HepG2 (cell line): ENCODE results near the gene CAMKMT. TPM values are rescaled to one million over a fixed set of nuclear protein-coding genes. Genes with fewer than 3 reads are reported as not detected.

ENCODE experiments used
- ATAC-seq: fragments of 200-7000 bp; cut with Tn5 transposase; 3 replicates; pipeline ENCODE4 v1.9.1; 2020; ENCODE audit warnings: mild to moderate bottlenecking, moderate library complexity
- BruUV-seq: library from RNA; stranded (reverse); fragments of 400-500 nt; replicated peaks from 2 replicates; lab custom pipeline; 2021; lab: Mats Ljungman, UMichigan
- CTCF ChIA-PET: fragments of 300-600 bp; formaldehyde crosslinking; extraction: SDS; loops from one replicate; lab custom pipeline; 2021; ENCODE audit warnings: low total read pairs, inconsistent platforms, low intra/inter-chr PET ratio; lab: Yijun Ruan, JAX
- POLR2A ChIA-PET: fragments of 350-600 bp; sonication (Branson Sonifier 250); formaldehyde crosslinking; loops from one replicate; lab custom pipeline; 2020; ENCODE audit warnings: antibody characterized with exemption, inconsistent platforms; lab: Yijun Ruan, JAX
- DNase-seq: peaks from one replicate; pipeline ENCODE4 v3.0.0-alpha.2; 2015; ENCODE audit warnings: low spot score
- FAIRE-seq: peaks from 3 replicates; lab custom pipeline; 2011; peaks lifted over from hg19 to GRCh38; lab: Jason Lieb, UNC
- H2AFZ ChIP-seq: one replicate; pipeline ENCODE4 v1.6.1; 2011; ENCODE audit warnings: low read length, inconsistent platforms
- H3K27ac ChIP-seq: fragments of 300-600 bp; 3 replicates; pipeline ENCODE4 v1.8.0; 2011; ENCODE audit warnings: mixed run types, mild to moderate bottlenecking, mixed read lengths, low read length, inconsistent platforms; ENCODE audit not compliant: insufficient read depth; ENCODE audit errors: extremely low read length
- H3K27me3 ChIP-seq, 2 experiments: fragments of 200-600 bp in 1 of 2; 2 replicates in 1 of 2; 3 replicates in 1 of 2; pipeline versions ENCODE4 v1.6.0 to v1.8.0; 2011; ENCODE audit warnings: low read length in 2 of 2, mild to moderate bottlenecking in 2 of 2, moderate library complexity in 2 of 2, inconsistent platforms in 1 of 2; ENCODE audit not compliant: insufficient read depth in 2 of 2, control insufficient read depth in 1 of 2
- H3K36me3 ChIP-seq, 2 experiments: fragments of 200-600 bp in 1 of 2; replicated peaks in 1 of 2; 2 replicates in 1 of 2; 3 replicates in 1 of 2; pipeline versions ENCODE4 v1.5.1 to v1.8.0; 2011; ENCODE audit warnings: low read length in 2 of 2, inconsistent platforms in 1 of 2; ENCODE audit not compliant: insufficient read depth in 2 of 2, control insufficient read depth in 1 of 2
- H3K4me1 ChIP-seq: 2 replicates; pipeline ENCODE4 v1.5.1; 2012; ENCODE audit warnings: low read length, inconsistent platforms; ENCODE audit not compliant: insufficient read depth
- H3K4me2 ChIP-seq: 2 replicates; pipeline ENCODE4 v1.6.0; 2011; ENCODE audit warnings: low read depth, low read length, inconsistent platforms
- H3K4me3 ChIP-seq, 3 experiments: fragments of 200-600 bp in 1 of 3; sonication (generic), shearing (Covaris generic) in 1 of 3; replicated peaks in 1 of 3; 2 replicates each; pipeline ENCODE4 v1.5.1; 2011 to 2016; ENCODE audit warnings: low read length in 3 of 3, inconsistent platforms in 2 of 3, low read depth in 2 of 3, mild to moderate bottlenecking in 2 of 3, control low read depth in 1 of 3, mixed read lengths in 1 of 3; ENCODE audit not compliant: insufficient read depth in 1 of 3
- H3K79me2 ChIP-seq: one replicate; pipeline ENCODE4 v1.6.1; 2011; ENCODE audit warnings: low read length, inconsistent platforms; ENCODE audit not compliant: insufficient read depth
- H3K9ac ChIP-seq: 2 replicates; pipeline ENCODE4 v1.6.0; 2011; ENCODE audit warnings: mild to moderate bottlenecking, low read depth, low read length, inconsistent platforms; ENCODE audit not compliant: insufficient read depth
- H3K9me3 ChIP-seq: 2 replicates; pipeline ENCODE4 v1.5.1; 2012; ENCODE audit warnings: mild to moderate bottlenecking, low read length
- H4K20me1 ChIP-seq: 2 replicates; pipeline ENCODE4 v1.6.0; 2011; ENCODE audit warnings: inconsistent platforms, mild to moderate bottlenecking, low read length, moderate library complexity; ENCODE audit not compliant: insufficient read depth
- AGO1 ChIP-seq: fragments of 200-400 bp; formaldehyde crosslinking; IDR thresholded peaks from 2 replicates; pipeline ENCODE4 v1.6.1; 2017; ENCODE audit warnings: mild to moderate bottlenecking, low read depth, low read length, moderate library complexity; ENCODE audit not compliant: poor library complexity, severe bottlenecking
- ATF7-NPFF ChIP-seq: sonication (generic); formaldehyde crosslinking; IDR thresholded peaks from 2 replicates; pipeline ENCODE4 v1.8.1; 2023; ENCODE audit warnings: mild to moderate bottlenecking, low read depth, missing genetic modification reagents, moderate library complexity
- ATM ChIP-seq: fragments of 450-650 bp; IDR thresholded peaks from 2 replicates; pipeline ENCODE4 v1.7.1; 2017; ENCODE audit warnings: mild to moderate bottlenecking, borderline replicate concordance
- HES4 ChIP-seq: sonication (generic); formaldehyde crosslinking; IDR thresholded peaks from 2 replicates; pipeline ENCODE4 v1.9.0; 2021; ENCODE audit warnings: mild to moderate bottlenecking, missing genetic modification reagents, borderline replicate concordance
- HHEX ChIP-seq: IDR thresholded peaks from 2 replicates; pipeline ENCODE4 v1.6.1; 2016; ENCODE audit warnings: control low read depth
- KLF11 ChIP-seq: IDR thresholded peaks from 2 replicates; pipeline ENCODE4 v1.6.1; 2016; ENCODE audit warnings: missing compliant biosample characterization
- MNT ChIP-seq: fragments of 450-650 bp; IDR thresholded peaks from 2 replicates; pipeline ENCODE4 v1.6.1; 2016
- NR2F1 ChIP-seq, 2 experiments: fragments of 450-650 bp in 1 of 2; formaldehyde crosslinking in 1 of 2; IDR thresholded peaks; 2 replicates each; pipeline versions ENCODE4 v1.5.0 to v1.6.1; 2016 to 2020; ENCODE audit warnings: mild to moderate bottlenecking in 1 of 2, missing compliant biosample characterization in 1 of 2, missing genetic modification reagents in 1 of 2, moderate library complexity in 1 of 2
- THYN1 ChIP-seq: sonication (generic); formaldehyde crosslinking; IDR thresholded peaks from 2 replicates; pipeline ENCODE4 v1.8.1; 2023; ENCODE audit warnings: low read depth, mild to moderate bottlenecking, moderate library complexity, missing genetic modification reagents, borderline replicate concordance
- ZBTB20 ChIP-seq: sonication (generic); formaldehyde crosslinking; IDR thresholded peaks from 2 replicates; pipeline ENCODE4 v1.8.1; 2023; ENCODE audit warnings: missing genetic modification reagents, low read depth, mild to moderate bottlenecking, borderline replicate concordance
- ZBTB43 ChIP-seq: sonication (generic); formaldehyde crosslinking; conservative IDR thresholded peaks from 2 replicates; pipeline ENCODE4 v1.4.0; 2020; ENCODE audit warnings: missing genetic modification reagents
- ZNF143 ChIP-seq: sonication (generic); formaldehyde crosslinking; IDR thresholded peaks from 2 replicates; pipeline ENCODE4 v1.4.0; 2020; ENCODE audit warnings: missing genetic modification reagents
- ZNF33B ChIP-seq: sonication (generic); formaldehyde crosslinking; IDR thresholded peaks from 2 replicates; pipeline ENCODE4 v1.5.1; 2020; ENCODE audit warnings: mild to moderate bottlenecking, missing genetic modification reagents
- ZNF382 ChIP-seq: sonication (generic); formaldehyde crosslinking; IDR thresholded peaks from 2 replicates; pipeline ENCODE4 v1.5.0; 2020; ENCODE audit warnings: missing genetic modification reagents, mild to moderate bottlenecking, borderline replicate concordance
- ZNF446 ChIP-seq: sonication (generic); formaldehyde crosslinking; IDR thresholded peaks from 2 replicates; pipeline ENCODE4 v1.5.0; 2020; ENCODE audit warnings: mild to moderate bottlenecking, missing genetic modification reagents
- ZNF816 ChIP-seq: sonication (generic); formaldehyde crosslinking; IDR thresholded peaks from 2 replicates; pipeline ENCODE4 v1.8.0; 2022; ENCODE audit warnings: missing genetic modification reagents, mild to moderate bottlenecking, borderline replicate concordance
- WGBS: methylation state at CpG from one replicate; pipeline ENCODE4 v1.1.6; 2017; ENCODE audit warnings: low lambda C conversion rate; 5-methylcytosine and 5-hydroxymethylcytosine counted together
- in situ Hi-C: cut with HindIII; loops from 2 replicates; pipeline ENCODE4 v1.10.0; 2017; ENCODE audit warnings: low pct_unique_long_range_greater_than_20kb; ENCODE audit not compliant: extremely low pct_ligation_motif_present
- intact Hi-C: fragments of 100-400 bp; cut with micrococcal nuclease; formaldehyde crosslinking; loops from one replicate; pipeline ENCODE4 v1.10.0; 2022; ENCODE audit not compliant: unreplicated experiment
- polyA plus RNA-seq, 8 experiments: library from polyadenylated mRNA; depleted of rRNA in 3 of 8; stranded (reverse) in 7 of 8; unstranded in 1 of 8; fragments of >200 nt; fragmentation: Illumina TruSeq in 4 of 8; extraction: Trizol in 4 of 8; gene quantifications; 2 replicates each; pipeline versions ENCODE4 v1.2.1 to v1.2.3, GENCODE V29; 2011 to 2016; ENCODE audit warnings: low read depth in 4 of 8, missing spikeins in 1 of 8, mixed read lengths in 1 of 8; ENCODE audit not compliant: insufficient read depth in 1 of 8
- total RNA-seq, 5 experiments: library from RNA; depleted of rRNA; stranded (reverse); fragments of >200 nt; fragmentation: Illumina TruSeq; extraction: Trizol; gene quantifications; 2 replicates each; pipeline ENCODE4 v1.2.3, GENCODE V29; 2016; ENCODE audit warnings: low read depth in 1 of 5
- TF ChIP-seq, protein P1 (sequence below): sonication (generic); formaldehyde crosslinking; IDR thresholded peaks from 2 replicates; pipeline ENCODE4 v1.4.0; 2020; ENCODE audit warnings: missing genetic modification reagents

CAMKMT gene
- total and polyA plus RNA-seq, 2 of the 13 experiments (the other 11 are each of a cell fraction or from before 2014, with no cell fraction given) = 6.9 to 20.8 TPM

GRCh38 chr2:44598330-44599119 lies 236.8 kb downstream of the CAMKMT start:
- in situ Hi-C loops (no loop called here), intact Hi-C loops (no loop called here)
- no peak overlapping the region for H2AFZ ChIP-seq
- H3K9me3 ChIP-seq = no peaks in the 10 kb centered on the region
- H3K4me3 ChIP-seq = no peak overlapping the region
- no peaks in the 10 kb centered on the region for H3K36me3 ChIP-seq
- no peaks in the 10 kb centered on the region for H3K27me3 ChIP-seq
- peaks cover under 1% of the 10 kb centered on the region for H3K4me1 ChIP-seq
- no peak overlapping the region for H3K9ac ChIP-seq
- H3K27ac ChIP-seq = no peak overlapping the region
- no TSS peak for BruUV-seq
- 83% methylated on average over 5 of the region's 5 CpGs for WGBS
- H4K20me1 ChIP-seq = no peaks in the 10 kb centered on the region
- no peak for DNase-seq
- no peak for TF ChIP-seq ZNF382
- no peak for TF ChIP-seq HES4 (CRISPR knock-in tag)
- TF ChIP-seq ATF7-NPFF = no peak
- no peak for TF ChIP-seq ATM
- no peak for TF ChIP-seq ZNF33B (CRISPR knock-in tag)
- TF ChIP-seq AGO1 = no peak
- no peak for TF ChIP-seq ZNF816 (CRISPR knock-in tag)
- TF ChIP-seq NR2F1 (CRISPR knock-in tag; IDR thresholded peaks at IDR 0.05) = no peak
- TF ChIP-seq ZNF446 = no peak
- no peak for TF ChIP-seq ZBTB20 (CRISPR knock-in tag)
- no peak for TF ChIP-seq MNT
- no peak for TF ChIP-seq THYN1 (CRISPR knock-in tag)
- TF ChIP-seq ZNF143 = no peak
- TF ChIP-seq ZBTB43 (CRISPR knock-in tag) = no peak
- TF ChIP-seq KLF11 (CRISPR knock-in tag) = no peak
- TF ChIP-seq HHEX (CRISPR knock-in tag) = no peak
- TF ChIP-seq, protein P1, sequence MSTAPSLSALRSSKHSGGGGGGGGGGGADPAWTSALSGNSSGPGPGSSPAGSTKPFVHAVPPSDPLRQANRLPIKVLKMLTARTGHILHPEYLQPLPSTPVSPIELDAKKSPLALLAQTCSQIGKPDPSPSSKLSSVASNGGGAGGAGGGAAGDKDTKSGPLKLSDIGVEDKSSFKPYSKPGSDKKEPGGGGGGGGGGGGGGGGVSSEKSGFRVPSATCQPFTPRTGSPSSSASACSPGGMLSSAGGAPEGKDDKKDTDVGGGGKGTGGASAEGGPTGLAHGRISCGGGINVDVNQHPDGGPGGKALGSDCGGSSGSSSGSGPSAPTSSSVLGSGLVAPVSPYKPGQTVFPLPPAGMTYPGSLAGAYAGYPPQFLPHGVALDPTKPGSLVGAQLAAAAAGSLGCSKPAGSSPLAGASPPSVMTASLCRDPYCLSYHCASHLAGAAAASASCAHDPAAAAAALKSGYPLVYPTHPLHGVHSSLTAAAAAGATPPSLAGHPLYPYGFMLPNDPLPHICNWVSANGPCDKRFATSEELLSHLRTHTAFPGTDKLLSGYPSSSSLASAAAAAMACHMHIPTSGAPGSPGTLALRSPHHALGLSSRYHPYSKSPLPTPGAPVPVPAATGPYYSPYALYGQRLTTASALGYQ (CRISPR knock-in tag) = no peak
- TF ChIP-seq, all 625 proteins: peak for 0
- Histone ChIP-seq H3K4me2 (no peak overlapping the region), H3K79me2 (no peaks in the 10 kb centered on the region)
- ChIA-PET CTCF (no interaction called here), POLR2A (no interaction called here)
- ATAC-seq (no peak), FAIRE-seq (no peak)
